ENCODE measurements around the gene RYK.

GRCh38 chr3:134189849-134190248, 60.8 kb downstream of the RYK start:
- TF ChIP-seq CTCF (conservative IDR thresholded peaks at IDR 0.05) (no peak), EZH2 (IDR thresholded peaks at IDR 0.05; ENCODE audit: low read depth) (no peak)
